GM23338 (cell line): Measurements from ENCODE around the gene STAT5B. TPM values are rescaled to one million over a fixed set of nuclear protein-coding genes. Genes with fewer than 3 reads are reported as not detected.

ENCODE experiments used
- ATAC-seq: fragments of 200-7000 bp; cut with Tn5 transposase; 3 replicates; pipeline ENCODE4 v1.9.1; 2020
- DNase-seq: peaks from one replicate; pipeline ENCODE4 v3.0.0-alpha.2; 2015; ENCODE audit warnings: low spot score
- H2AFZ ChIP-seq: fragments of 200-600 bp; sonication (generic); 2 replicates; pipeline ENCODE4 v1.8.0; 2016; ENCODE audit warnings: antibody characterized with exemption, mild to moderate bottlenecking, moderate library complexity
- H3F3A ChIP-seq: fragments of 200-600 bp; sonication (generic); replicated peaks from 2 replicates; pipeline ENCODE4 v1.8.0; 2017; ENCODE audit warnings: antibody characterized with exemption, mixed run types, low read depth
- H3K27ac ChIP-seq: fragments of 200-600 bp; sonication (generic); 2 replicates; pipeline ENCODE4 v1.6.1; 2016; ENCODE audit warnings: low read depth
- H3K27me3 ChIP-seq: fragments of 200-600 bp; sonication (generic); 2 replicates; pipeline ENCODE4 v1.8.0; 2016; ENCODE audit warnings: mild to moderate bottlenecking, mixed run types, moderate library complexity; ENCODE audit not compliant: insufficient read depth
- H3K36me3 ChIP-seq: fragments of 200-600 bp; sonication (generic); 2 replicates; pipeline ENCODE4 v1.8.0; 2016; ENCODE audit warnings: mild to moderate bottlenecking; ENCODE audit not compliant: insufficient read depth
- H3K4me1 ChIP-seq: fragments of 200-600 bp; sonication (generic); 2 replicates; pipeline ENCODE4 v1.8.0; 2016; ENCODE audit warnings: mild to moderate bottlenecking, moderate library complexity; ENCODE audit not compliant: insufficient read depth
- H3K4me2 ChIP-seq: fragments of 200-600 bp; sonication (generic); 2 replicates; pipeline ENCODE4 v1.7.1; 2017; ENCODE audit warnings: mixed run types
- H3K4me3 ChIP-seq: fragments of 200-600 bp; sonication (generic); 2 replicates; pipeline ENCODE4 v1.6.1; 2016; ENCODE audit warnings: mixed run types
- H3K79me2 ChIP-seq: fragments of 200-600 bp; sonication (generic); replicated peaks from 2 replicates; pipeline ENCODE4 v1.8.0; 2017; ENCODE audit warnings: mild to moderate bottlenecking; ENCODE audit not compliant: insufficient read depth
- H3K9me2 ChIP-seq: fragments of 200-600 bp; sonication (generic); 2 replicates; pipeline ENCODE4 v1.8.0; 2017; ENCODE audit not compliant: insufficient read depth
- H4K20me1 ChIP-seq: fragments of 200-600 bp; sonication (generic); replicated peaks from 2 replicates; pipeline ENCODE4 v1.8.0; 2017; ENCODE audit warnings: mild to moderate bottlenecking; ENCODE audit not compliant: insufficient read depth
- H3K27ac Mint-ChIP-seq: 2 replicates; pipeline ENCODE4 v1.8.0; 2020; ENCODE audit warnings: inconsistent platforms, mild to moderate bottlenecking, moderate library complexity, mixed read lengths
- H3K27me3 Mint-ChIP-seq: 3 replicates; pipeline ENCODE4 v1.8.0; 2022; ENCODE audit warnings: low read depth, mild to moderate bottlenecking, moderate library complexity, mixed read lengths, inconsistent platforms; ENCODE audit not compliant: insufficient read depth, poor library complexity
- H3K36me3 Mint-ChIP-seq: 3 replicates; pipeline ENCODE4 v1.8.0; 2021; ENCODE audit warnings: low read depth, mild to moderate bottlenecking, inconsistent platforms, moderate library complexity, mixed read lengths
- H3K4me1 Mint-ChIP-seq: 3 replicates; pipeline ENCODE4 v1.8.0; 2020; ENCODE audit warnings: mild to moderate bottlenecking, inconsistent platforms, mixed read lengths
- H3K4me3 Mint-ChIP-seq: 3 replicates; pipeline ENCODE4 v1.8.0; 2021; ENCODE audit warnings: moderate library complexity, mild to moderate bottlenecking, inconsistent platforms, mixed read lengths
- H3K9me3 Mint-ChIP-seq: 3 replicates; pipeline ENCODE4 v1.8.0; 2020; ENCODE audit warnings: moderate library complexity, mild to moderate bottlenecking, inconsistent platforms, mixed read lengths
- CREB1 ChIP-seq: fragments of 250-450 bp; sonication (Bioruptor Pico); IDR thresholded peaks from 2 replicates; pipeline ENCODE4 v1.5.0; 2020; ENCODE audit warnings: low read depth, mild to moderate bottlenecking, moderate library complexity
- CTCF ChIP-seq, 2 experiments: fragments of 200-600 bp in 1 of 2; sonication (generic) in 1 of 2; conservative IDR thresholded peaks; 2 replicates each; pipeline versions ENCODE4 v1.5.1 to v1.6.1; 2016 to 2017; ENCODE audit warnings: antibody characterized with exemption in 2 of 2, low read depth in 2 of 2, mild to moderate bottlenecking in 2 of 2, moderate library complexity in 1 of 2
- ETS1 ChIP-seq: IDR thresholded peaks from 2 replicates; pipeline ENCODE4 v1.6.1; 2016; ENCODE audit warnings: antibody characterized with exemption
- EZH2 ChIP-seq: fragments of 200-600 bp; sonication (generic); IDR thresholded peaks from one replicate; pipeline ENCODE4 v1.8.0; 2017; ENCODE audit warnings: antibody characterized with exemption, mild to moderate bottlenecking, low read depth; ENCODE audit not compliant: unreplicated experiment
- EZH2phosphoT487 ChIP-seq: fragments of 200-600 bp; sonication (generic); IDR thresholded peaks from one replicate; pipeline ENCODE4 v1.8.1; 2018; ENCODE audit warnings: antibody characterized with exemption; ENCODE audit not compliant: unreplicated experiment
- JUNB ChIP-seq: IDR thresholded peaks from one replicate; pipeline ENCODE4 v1.6.1; 2016; ENCODE audit warnings: antibody characterized with exemption; ENCODE audit not compliant: unreplicated experiment
- NANOG ChIP-seq: IDR thresholded peaks from 2 replicates; pipeline ENCODE4 v1.6.1; 2016; ENCODE audit warnings: antibody characterized with exemption, borderline replicate concordance
- POLR2AphosphoS5 ChIP-seq: IDR thresholded peaks from 2 replicates; pipeline ENCODE4 v1.6.1; 2016; ENCODE audit warnings: antibody characterized with exemption, low read depth
- REST ChIP-seq: IDR thresholded peaks from one replicate; pipeline ENCODE4 v1.6.1; 2018; ENCODE audit warnings: antibody characterized with exemption; ENCODE audit not compliant: unreplicated experiment
- STAT1 ChIP-seq: IDR thresholded peaks from one replicate; pipeline ENCODE4 v1.6.1; 2016; ENCODE audit warnings: antibody characterized with exemption; ENCODE audit not compliant: unreplicated experiment
- ZNF114 ChIP-seq: fragments of 250-450 bp; sonication (Bioruptor Pico); IDR thresholded peaks from 2 replicates; pipeline ENCODE4 v1.5.0; 2020; ENCODE audit warnings: mild to moderate bottlenecking, moderate library complexity
- ZNF331 ChIP-seq: fragments of 250-450 bp; sonication (Bioruptor Pico); IDR thresholded peaks from 2 replicates; pipeline ENCODE4 v1.5.0; 2020; ENCODE audit warnings: low read depth, mild to moderate bottlenecking, moderate library complexity
- ZNF462 ChIP-seq: fragments of 250-450 bp; sonication (Bioruptor Pico); IDR thresholded peaks from 2 replicates; pipeline ENCODE4 v1.5.0; 2020; ENCODE audit warnings: mild to moderate bottlenecking, moderate library complexity
- polyA plus RNA-seq: library from polyadenylated mRNA; unstranded; fragments of >200 nt; fragmentation: Nextera tagmentation; extraction: Ambion mirVana; gene quantifications from 2 replicates; pipeline ENCODE4 v1.2.1, GENCODE V29; 2016
- total RNA-seq: library from RNA; depleted of rRNA; stranded (reverse); fragments of >200 nt; shearing (Covaris generic); gene quantifications from 2 replicates; pipeline ENCODE4 v1.2.3, GENCODE V29; 2014

Gene STAT5B
- total and polyA plus RNA-seq, 2 experiments from 2014 or later: 13.9 to 60.5 TPM

GRCh38 chr17:42240201-42240600 is 36.0 kb downstream of the STAT5B start:
- Histone ChIP-seq H3K36me3 (no peaks in the 10 kb centered on the region), H3K4me1 (no peaks in the 10 kb centered on the region; the same call in 1 of the 2 replicates), H3K27ac (no peak overlapping the region), H3K27me3 (no peaks in the 10 kb centered on the region), H3K4me3 (no peak overlapping the region), H3K9me2 (no peaks in the 10 kb centered on the region), H3F3A (no peaks in the 10 kb centered on the region), H2AFZ (no peak overlapping the region), H4K20me1 (peaks cover 15% of the 10 kb centered on the region), H3K79me2 (peaks cover 58% of the 10 kb centered on the region), H3K4me2 (no peak overlapping the region)
- DNase-seq: no peak
- H3K9me3 Mint-ChIP-seq: no peaks in the 10 kb centered on the region
- no peak for ATAC-seq
- TF ChIP-seq ZNF331 (CRISPR knock-in tag) (no peak), JUNB (no peak), ZNF462 (CRISPR knock-in tag) (no peak), CTCF (conservative IDR thresholded peaks at IDR 0.05; ENCODE audit: low read depth in 2 of 2) (no peak), ZNF114 (no peak), EZH2phosphoT487 (no peak), STAT1 (no peak), NANOG (no peak), CREB1 (no peak), EZH2 (no peak), REST (no peak), POLR2AphosphoS5 (no peak), ETS1 (no peak)
- H3K4me3 Mint-ChIP-seq: no peak overlapping the region
- no peaks in the 10 kb centered on the region for H3K27me3 Mint-ChIP-seq
- H3K27ac Mint-ChIP-seq: no peak overlapping the region
- H3K36me3 Mint-ChIP-seq: no peaks in the 10 kb centered on the region
- H3K4me1 Mint-ChIP-seq: peaks cover 4% of the 10 kb centered on the region; the same call in 2 of the 3 replicates
